G401.6 (cell line): ENCODE results near the gene CTNNA2.
"Not testable (repeated sequence)": the region's sequence is repeated elsewhere in the genome, so short reads cannot be mapped to it uniquely, and the experiment has no call there.

Experiments used
- FAIRE-seq: peaks from 2 replicates; lab custom pipeline; 2012; peaks lifted over from hg19 to GRCh38; lab: Jason Lieb, UNC

The CTNNA2 gene

DNA sequence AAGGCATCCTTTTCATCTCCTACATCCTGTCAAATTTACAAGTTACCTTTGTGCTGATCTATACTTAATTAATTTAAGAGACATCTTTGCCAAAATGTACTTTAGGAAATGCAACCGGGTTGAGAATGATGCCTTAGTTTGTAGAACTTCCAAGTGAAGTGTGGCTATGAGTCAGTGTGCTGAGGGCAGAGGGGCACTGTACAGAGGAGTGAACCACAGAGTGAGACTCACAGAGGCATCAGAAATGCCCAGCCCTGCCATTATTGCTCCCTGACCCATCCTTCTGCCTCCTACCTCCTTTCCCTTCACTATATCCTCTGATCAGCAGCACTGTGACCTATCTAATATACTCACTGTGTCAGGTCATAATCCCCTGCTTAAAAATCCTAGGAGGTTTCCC is 471.6 kb downstream of the CTNNA2 start:
- no peak for FAIRE-seq

DNA sequence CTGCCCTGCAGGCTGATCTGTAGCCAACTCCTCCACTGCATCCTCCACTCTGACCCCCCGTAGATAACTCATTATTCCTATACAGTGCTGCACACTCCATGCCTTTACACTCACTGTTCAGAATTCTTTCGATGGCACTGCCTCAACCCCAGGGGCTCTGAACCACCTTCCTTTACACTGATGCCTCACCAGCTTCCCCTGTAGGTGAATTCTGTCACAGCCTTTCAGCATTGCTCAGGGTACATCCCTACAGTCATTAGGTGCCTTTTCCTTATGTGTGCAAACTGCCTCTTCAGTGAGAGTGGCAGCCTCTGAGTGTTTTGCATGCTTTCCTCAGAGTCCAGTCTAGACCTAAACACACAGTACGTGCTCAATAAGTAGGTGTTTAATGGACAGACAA is 472.3 kb downstream of the CTNNA2 start:
- FAIRE-seq = no peak

DNA sequence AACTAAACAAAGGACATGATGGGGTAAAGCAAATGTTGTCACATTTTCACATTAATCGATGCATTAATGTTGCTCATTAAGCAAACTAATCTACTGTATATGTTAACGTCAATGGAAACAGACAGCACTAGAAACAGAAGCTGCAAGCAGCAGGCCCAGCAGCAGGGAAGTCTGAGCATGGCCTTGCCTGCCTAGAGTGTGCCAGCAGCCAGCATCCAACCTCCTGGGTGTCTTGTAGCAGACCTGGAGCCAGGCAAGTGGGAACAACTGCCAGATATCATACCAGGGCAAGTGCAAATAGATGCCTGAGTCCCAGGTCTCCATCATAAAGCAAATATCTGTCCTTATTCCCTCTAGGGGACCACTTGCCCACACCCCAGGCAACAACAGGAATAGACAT is 472.7 kb downstream of the CTNNA2 start:
- FAIRE-seq = no peak

- no peak for FAIRE-seq
These were observed 480.3 kb downstream of the CTNNA2 start for GRCh38 chr2:79993144-79993543.

DNA sequence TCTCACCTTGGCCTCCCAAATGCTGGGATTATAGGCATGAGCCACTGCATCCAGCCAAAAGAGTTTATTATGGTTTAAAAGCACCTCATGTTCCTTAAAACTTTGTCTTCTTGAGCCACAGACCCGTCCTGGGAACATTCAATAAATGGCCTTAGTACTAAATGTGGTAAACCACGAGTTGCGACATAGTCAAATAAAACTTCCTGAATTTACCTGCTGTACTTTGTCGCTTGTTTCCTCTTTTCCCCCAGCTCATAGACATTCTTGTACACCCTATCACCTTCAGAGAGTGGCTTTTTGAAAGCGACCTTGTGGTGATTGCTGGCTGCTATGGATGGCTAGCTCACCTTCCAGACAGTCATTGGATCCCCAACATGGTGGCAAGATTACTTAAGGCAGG is 481.3 kb downstream of the CTNNA2 start:
- FAIRE-seq = no peak

DNA sequence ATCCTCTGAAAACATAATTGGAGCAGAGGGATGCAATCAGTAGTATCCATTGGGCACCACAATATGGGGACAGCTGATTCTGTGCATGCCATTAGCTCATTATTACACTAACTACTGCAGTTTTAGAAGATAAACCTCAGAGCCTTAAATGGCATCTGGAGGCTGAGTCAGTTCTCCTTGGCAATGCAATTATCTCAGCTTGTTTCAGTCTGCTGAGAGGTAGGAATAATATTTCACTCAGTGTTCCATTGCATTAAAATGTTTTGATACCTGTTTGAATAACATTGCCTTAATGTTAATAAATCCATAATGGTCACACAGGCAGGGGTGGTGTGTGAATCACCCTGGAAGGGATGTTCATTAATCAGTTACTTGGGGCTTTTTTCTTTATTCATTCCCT is 482.1 kb downstream of the CTNNA2 start:
- no peak for FAIRE-seq

GRCh38 chr2:79996709-79997108 is 483.9 kb downstream of the CTNNA2 start:
- FAIRE-seq = no peak

GRCh38 chr2:80001701-80002101 is 488.9 kb downstream of the CTNNA2 start:
- no peak for FAIRE-seq

- FAIRE-seq = no peak
These were observed 489.3 kb downstream of the CTNNA2 start for GRCh38 chr2:80002112-80002511.

- no peak for FAIRE-seq
These were observed 489.8 kb downstream of the CTNNA2 start for GRCh38 chr2:80002568-80003157.

GRCh38 chr2:80007777-80008503 is 495.1 kb downstream of the CTNNA2 start:
- no peak for FAIRE-seq

- no peak for FAIRE-seq
These were observed 495.7 kb downstream of the CTNNA2 start for GRCh38 chr2:80008596-80008995.

DNA sequence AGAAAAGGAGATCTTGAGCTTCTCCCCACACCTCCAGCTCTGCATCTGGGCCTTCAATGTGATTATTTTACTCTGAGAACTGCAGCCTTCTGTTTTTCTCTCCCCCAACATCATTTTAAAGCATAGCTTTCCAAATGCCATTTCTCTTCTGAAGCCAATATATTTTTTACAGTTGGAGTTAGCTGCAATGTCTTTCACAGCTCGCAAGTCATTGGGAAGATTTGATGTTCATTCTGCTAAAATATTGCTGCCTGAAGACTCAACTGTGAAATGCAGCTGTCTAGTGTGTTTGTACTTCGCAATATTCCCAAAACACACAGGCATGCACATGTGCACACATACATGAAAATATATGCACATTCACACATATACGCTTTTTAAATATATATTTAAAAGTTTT is 496.4 kb downstream of the CTNNA2 start:
- FAIRE-seq = no peak

GRCh38 chr2:80012061-80012460 is 499.2 kb downstream of the CTNNA2 start:
- FAIRE-seq = no peak

DNA sequence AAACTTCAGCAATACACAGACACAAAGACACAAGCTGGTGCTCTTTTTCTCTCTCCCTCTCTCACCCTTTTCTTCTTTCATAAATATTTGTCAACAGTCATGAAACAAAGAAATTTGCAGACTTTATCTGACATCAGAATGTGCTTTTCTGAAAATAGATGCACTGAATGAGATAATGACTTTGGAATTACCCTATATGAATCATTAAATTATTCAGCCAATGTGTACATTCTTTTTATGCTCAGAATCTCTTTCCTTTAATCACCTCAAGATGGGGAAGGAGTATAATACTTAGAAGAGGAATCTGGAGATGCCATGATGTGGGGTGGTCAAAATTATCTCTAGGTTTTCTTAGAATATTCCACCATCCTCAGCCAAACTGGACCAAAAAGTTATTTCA is 501.8 kb downstream of the CTNNA2 start:
- no peak for FAIRE-seq

GRCh38 chr2:80016171-80016570 is 503.3 kb downstream of the CTNNA2 start:
- FAIRE-seq = no peak

GRCh38 chr2:80019571-80020460 is 507.0 kb downstream of the CTNNA2 start:
- FAIRE-seq = no peak

DNA sequence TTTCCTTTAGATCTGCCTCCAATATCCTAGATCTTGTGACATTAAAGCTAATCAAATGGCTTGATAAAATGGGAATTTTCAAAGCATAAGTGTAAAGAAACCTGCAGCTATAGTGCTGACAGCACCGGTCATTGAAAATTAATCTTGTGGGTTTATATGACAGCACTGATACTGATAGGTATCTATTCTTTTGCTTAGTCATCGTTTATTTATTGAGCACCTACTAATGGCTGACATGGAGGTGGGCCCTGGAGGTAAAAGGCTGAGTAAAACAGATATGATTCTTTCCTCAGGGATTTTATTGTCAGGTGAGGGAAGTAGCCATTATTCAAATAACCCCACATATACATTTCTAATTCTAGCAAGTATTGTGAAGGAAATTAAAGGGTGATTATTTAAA is 509.2 kb downstream of the CTNNA2 start:
- FAIRE-seq = no peak

DNA sequence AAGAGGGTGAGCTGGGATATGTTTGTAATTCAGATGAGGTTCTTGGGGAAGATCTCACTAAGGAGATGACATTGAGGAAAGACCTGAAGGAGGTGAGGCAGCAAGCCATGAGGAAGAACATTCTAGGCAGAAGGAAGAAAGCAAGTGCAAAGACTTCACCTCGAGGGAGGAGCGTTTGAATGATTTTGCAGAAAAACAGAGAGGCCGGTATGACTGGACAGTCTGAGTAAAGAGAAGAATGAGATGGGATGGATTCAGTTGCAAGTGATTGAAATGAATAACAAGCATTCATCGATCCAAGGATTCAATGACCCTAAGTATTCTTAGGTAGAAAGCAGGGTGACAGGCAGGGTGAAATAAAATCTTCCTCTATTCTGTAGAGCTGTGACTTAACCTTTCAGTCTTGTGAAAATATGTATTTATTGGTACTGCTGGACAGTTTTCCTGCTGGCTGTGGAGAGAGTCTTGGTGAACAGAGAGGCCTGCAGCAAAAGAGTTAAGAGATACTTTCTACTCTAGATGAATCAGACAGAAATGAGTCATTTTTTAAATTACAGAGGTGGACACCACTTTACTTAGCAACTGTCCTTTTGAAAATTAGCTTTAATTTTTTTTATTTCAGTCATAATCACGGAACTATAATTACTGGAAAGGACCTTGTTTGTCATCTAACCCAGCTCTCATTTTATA is 513.3 kb downstream of the CTNNA2 start:
- FAIRE-seq = no peak

- FAIRE-seq = no peak
These were observed 515.2 kb downstream of the CTNNA2 start for GRCh38 chr2:80028051-80028450.

DNA sequence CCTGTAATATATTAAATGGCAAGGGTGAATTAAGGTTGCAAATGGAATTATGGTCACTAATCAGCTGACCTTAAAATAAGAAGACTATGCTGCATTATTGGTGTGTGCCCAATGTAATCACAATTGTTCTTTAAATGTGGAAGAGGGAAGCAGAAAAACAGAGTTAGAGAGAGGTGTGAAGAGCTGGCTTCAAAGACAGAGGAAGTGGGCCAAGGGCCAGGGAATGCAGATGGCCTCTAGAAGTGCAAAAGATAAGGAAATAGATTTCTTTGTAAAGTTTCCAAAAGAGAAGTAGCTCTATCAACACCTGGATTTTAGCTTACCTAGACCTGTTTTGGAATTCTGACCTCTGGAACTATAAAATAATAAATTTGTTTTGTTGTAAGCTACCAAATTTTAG is 515.7 kb downstream of the CTNNA2 start:
- no peak for FAIRE-seq

- FAIRE-seq = no peak
These were observed 517.3 kb downstream of the CTNNA2 start for GRCh38 chr2:80030135-80030534.

- FAIRE-seq = not testable (repeated sequence)
These were observed 519.8 kb downstream of the CTNNA2 start for GRCh38 chr2:80032684-80033083.
